DND-41 (cell line): ENCODE measurements around the gene THOC6.

Source experiments
- CTCF ChIP-seq: IDR thresholded peaks from 2 replicates; pipeline ENCODE4 v1.5.1; 2012; ENCODE audit warnings: borderline replicate concordance, low read length, moderate library complexity, mild to moderate bottlenecking; ENCODE audit not compliant: poor library complexity, severe bottlenecking; ENCODE audit errors: extremely low read depth
- EZH2 ChIP-seq: IDR thresholded peaks from 3 replicates; pipeline ENCODE4 v1.6.1; 2012; ENCODE audit warnings: borderline replicate concordance, low read depth, mild to moderate bottlenecking, moderate library complexity, low read length, inconsistent platforms; ENCODE audit not compliant: severe bottlenecking

GRCh38 chr16:3057181-3058138 lies 33.6 kb downstream of the THOC6 start:
- TF ChIP-seq EZH2, result no peak
- no peak for TF ChIP-seq CTCF
